Measurements from ENCODE around the gene ENTPD2. TPM values are rescaled to one million over a fixed set of nuclear protein-coding genes. Genes with fewer than 3 reads are reported as not detected.

The ENTPD2 gene
- total and polyA plus RNA-seq, 9 of the 15 experiments (the other 6 are each of a cell fraction or from before 2014, with no cell fraction given) = 0.04 to 0.60 (median 0.14) TPM; not detected in 4

DNA sequence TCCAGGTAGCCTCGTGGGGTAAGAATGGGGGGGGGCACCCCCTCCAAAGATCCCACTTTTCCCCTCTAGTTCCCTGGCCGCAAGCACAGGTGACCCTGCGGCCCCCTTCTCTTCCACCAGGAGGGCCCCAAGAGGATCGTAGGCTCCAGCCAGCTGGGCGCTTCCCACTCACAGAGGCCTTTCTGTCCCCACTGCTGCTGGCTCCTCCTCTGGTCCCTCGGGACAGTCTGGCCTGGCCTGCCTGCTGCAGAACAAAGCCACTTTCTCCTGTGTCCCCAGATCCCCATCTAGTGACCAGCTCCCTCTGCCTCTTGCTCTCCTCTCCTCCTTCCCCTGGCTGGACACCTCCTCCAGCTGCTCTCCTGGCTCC, 17.0 kb upstream of the ENTPD2 start (continued):
- TF ChIP-seq, protein P1, sequence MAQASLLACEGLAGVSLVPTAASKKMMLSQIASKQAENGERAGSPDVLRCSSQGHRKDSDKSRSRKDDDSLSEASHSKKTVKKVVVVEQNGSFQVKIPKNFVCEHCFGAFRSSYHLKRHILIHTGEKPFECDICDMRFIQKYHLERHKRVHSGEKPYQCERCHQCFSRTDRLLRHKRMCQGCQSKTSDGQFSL (CRISPR knock-in tag; IDR thresholded peaks at IDR 0.05) = peak; percentile 92
- TF ChIP-seq, protein P1 (tag; IDR thresholded peaks at IDR 0.05) = no peak
- TF ChIP-seq ARHGAP35 (IDR thresholded peaks at IDR 0.05; ENCODE audit: partially characterized antibody) (no peak), HDAC1 (IDR thresholded peaks at IDR 0.05) (0 out of 4 replicates have a peak, but pooled peaks of 1 of the 2 experiments have one; percentile 8), TEAD2 (tag; IDR thresholded peaks at IDR 0.05) (no peak), ZNF586 (CRISPR knock-in tag; conservative IDR thresholded peaks at IDR 0.05) (no peak), TCF15 (CRISPR knock-in tag; IDR thresholded peaks at IDR 0.05) (no peak), CBFA2T2 (conservative IDR thresholded peaks at IDR 0.05) (no peak), RFX1 (IDR thresholded peaks at IDR 0.05) (no peak), POLR2G (IDR thresholded peaks at IDR 0.05; ENCODE audit: low read depth, low read length) (no peak), JUND (IDR thresholded peaks at IDR 0.05; ENCODE audit: borderline replicate concordance, low read depth, low read length) (no peak; the same call in 1 of the 2 replicates), JUND (tag; IDR thresholded peaks at IDR 0.05; ENCODE audit: borderline replicate concordance, low read depth, low read length) (no peak), ZNF444 (CRISPR knock-in tag; IDR thresholded peaks at IDR 0.05) (no peak), HNRNPUL1 (IDR thresholded peaks at IDR 0.05; ENCODE audit: low read length) (no peak), SOX6 (IDR thresholded peaks at IDR 0.05) (no peak), E4F1 (CRISPR knock-in tag; IDR thresholded peaks at IDR 0.05; ENCODE audit: borderline replicate concordance) (no peak), ZNF12 (CRISPR knock-in tag; IDR thresholded peaks at IDR 0.05) (no peak), ZNF639 (CRISPR knock-in tag; conservative IDR thresholded peaks at IDR 0.05 in 1 of 2, IDR thresholded peaks at IDR 0.05 in 1 of 2) (no peak; a peak in 1 of 4 replicates)
- TF ChIP-seq, protein P2, sequence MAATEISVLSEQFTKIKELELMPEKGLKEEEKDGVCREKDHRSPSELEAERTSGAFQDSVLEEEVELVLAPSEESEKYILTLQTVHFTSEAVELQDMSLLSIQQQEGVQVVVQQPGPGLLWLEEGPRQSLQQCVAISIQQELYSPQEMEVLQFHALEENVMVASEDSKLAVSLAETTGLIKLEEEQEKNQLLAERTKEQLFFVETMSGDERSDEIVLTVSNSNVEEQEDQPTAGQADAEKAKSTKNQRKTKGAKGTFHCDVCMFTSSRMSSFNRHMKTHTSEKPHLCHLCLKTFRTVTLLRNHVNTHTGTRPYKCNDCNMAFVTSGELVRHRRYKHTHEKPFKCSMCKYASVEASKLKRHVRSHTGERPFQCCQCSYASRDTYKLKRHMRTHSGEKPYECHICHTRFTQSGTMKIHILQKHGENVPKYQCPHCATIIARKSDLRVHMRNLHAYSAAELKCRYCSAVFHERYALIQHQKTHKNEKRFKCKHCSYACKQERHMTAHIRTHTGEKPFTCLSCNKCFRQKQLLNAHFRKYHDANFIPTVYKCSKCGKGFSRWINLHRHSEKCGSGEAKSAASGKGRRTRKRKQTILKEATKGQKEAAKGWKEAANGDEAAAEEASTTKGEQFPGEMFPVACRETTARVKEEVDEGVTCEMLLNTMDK (IDR thresholded peaks at IDR 0.05; ENCODE audit: borderline replicate concordance, insufficient read depth, low read depth, low read length, poor library complexity, severe bottlenecking) = no peak
- TF ChIP-seq, protein P3, sequence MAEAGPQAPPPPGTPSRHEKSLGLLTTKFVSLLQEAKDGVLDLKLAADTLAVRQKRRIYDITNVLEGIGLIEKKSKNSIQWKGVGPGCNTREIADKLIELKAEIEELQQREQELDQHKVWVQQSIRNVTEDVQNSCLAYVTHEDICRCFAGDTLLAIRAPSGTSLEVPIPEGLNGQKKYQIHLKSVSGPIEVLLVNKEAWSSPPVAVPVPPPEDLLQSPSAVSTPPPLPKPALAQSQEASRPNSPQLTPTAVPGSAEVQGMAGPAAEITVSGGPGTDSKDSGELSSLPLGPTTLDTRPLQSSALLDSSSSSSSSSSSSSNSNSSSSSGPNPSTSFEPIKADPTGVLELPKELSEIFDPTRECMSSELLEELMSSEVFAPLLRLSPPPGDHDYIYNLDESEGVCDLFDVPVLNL (CRISPR knock-in tag; IDR thresholded peaks at IDR 0.05; ENCODE audit: low read depth) = peak; percentile 58; the same call in 1 of the 2 replicates

Data from K562 (cell line).